Pancreas (tissue), 10 donors: ENCODE data around the gene WDR6. TPM values are rescaled to one million over a fixed set of nuclear protein-coding genes. Genes with fewer than 3 reads are reported as not detected.

Experiments used
- ATAC-seq, 4 donors: fragments of 200-7000 bp; cut with Tn5 transposase; one replicate each; pipeline versions ENCODE4 v1.8.0 to v1.9.1; 2020; ENCODE audit warnings: mild to moderate bottlenecking in 4 of 4, moderate library complexity in 4 of 4
- DNase-seq, 6 donors: peaks; one replicate each; pipeline ENCODE4 v3.0.0-alpha.2; 2020
- FAIRE-seq: peaks from 2 replicates; lab custom pipeline; 2012; peaks lifted over from hg19 to GRCh38; lab: Jason Lieb, UNC
- H3K27ac ChIP-seq, 4 donors: fragments of 200-600 bp; sonication (generic); 1 replicate in 3 of 4; 2 replicates in 1 of 4; pipeline versions ENCODE4 v1.5.0 to v1.8.0; 2020
- H3K27me3 ChIP-seq, 4 donors: fragments of 200-600 bp; one replicate each; pipeline ENCODE4 v1.8.0; 2021
- H3K36me3 ChIP-seq, 3 donors: fragments of 200-600 bp; sonication (generic) in 1 of 3; one replicate each; pipeline versions ENCODE4 v1.5.0 to v1.8.0; 2020 to 2021
- H3K4me1 ChIP-seq, 3 donors: fragments of 200-600 bp; one replicate each; pipeline ENCODE4 v1.8.0; 2021
- H3K4me3 ChIP-seq, 4 donors: fragments of 200-600 bp; sonication (generic) in 2 of 4; one replicate each; pipeline versions ENCODE4 v1.5.0 to v1.8.0; 2020 to 2021
- H3K9me3 ChIP-seq, 4 donors: fragments of 200-600 bp; one replicate each; pipeline ENCODE4 v1.8.0; 2021
- WGBS, 2 donors: extraction: QIAGEN DNeasy Blood & Tissue Kit; methylation state at CpG; one replicate each; pipeline ENCODE4 v1.1.7; 2013; 5-methylcytosine and 5-hydroxymethylcytosine counted together
- intact Hi-C, 3 donors: fragments of 100-400 bp; cut with DNase I; formaldehyde crosslinking; loops; one replicate each; pipeline versions ENCODE4 v1.11.1 to v1.14.2; 2022
- polyA plus RNA-seq, 2 donors: library from polyadenylated mRNA; stranded (reverse); fragments of 200-250 nt; gene quantifications; one replicate each; pipeline ENCODE4 v1.2.3, GENCODE V29; 2013
- total RNA-seq, 6 donors: library from RNA; stranded (reverse); fragmentation: NEBNext Ultra II Directional in 4 of 6; extraction: Animal tissue kit (Norgen Biotek cat#: 25700) in 4 of 6; gene quantifications; one replicate each; pipeline versions ENCODE4 v1.2.1 to v1.2.4, GENCODE V29; 2021 to 2023
- TF ChIP-seq, protein P1 (sequence below), 4 donors: fragments of 200-600 bp; sonication (generic) in 3 of 4; IDR thresholded peaks; one replicate each; pipeline versions ENCODE4 v1.5.0 to v1.8.0; 2021; ENCODE audit warnings: antibody characterized with exemption in 4 of 4
- donor health status: healthy with polysubstance abuse.
- donor health status: DM: no; HTN: no; CAD: no; lungs with moderate emphysema.
- donor health status: DM: no; HTN: no; CAD: no.
- donor health status: control.
- donor health status: control.
- donor health status: Bipolar disorder and iron deficiency.
- donor health status: DM: yes; HTN: yes; CAD: no.
- donor health status: DM: no; HTN: no; CAD: no.
- donor health status: DM: no; HTN: no; CAD: no.
- donor health status: DM: yes; HTN: yes; CAD: no.

Gene WDR6
- total and polyA plus RNA-seq, 8 donors: 57.1 to 374 (median 90.0) TPM

DNA sequence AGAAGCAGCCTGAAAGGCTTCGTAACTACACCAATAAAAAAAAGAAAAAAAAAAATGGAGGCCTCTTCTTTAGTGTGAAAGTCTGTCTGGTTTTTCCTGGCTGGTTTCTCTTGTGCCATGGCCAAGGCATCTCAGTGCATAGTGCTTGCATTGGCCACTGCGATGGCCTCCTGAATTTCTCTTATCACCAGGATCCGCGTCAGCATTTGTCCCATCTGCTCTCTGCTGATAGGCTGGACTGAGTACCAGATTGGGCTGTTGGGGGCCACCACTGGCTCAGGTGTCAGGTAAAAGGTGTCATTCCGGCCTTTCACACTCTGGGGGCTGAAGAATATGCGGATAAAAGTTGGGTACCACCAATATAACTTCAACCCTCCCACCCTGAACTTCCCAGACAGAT lies 23.1 kb downstream of the WDR6 start:
- ATAC-seq (no peak), FAIRE-seq (no peak), DNase-seq (peak in 1 of 6 donors; percentile 7)
- no peaks in the 10 kb centered on the region for H3K9me3 ChIP-seq
- H3K36me3 ChIP-seq: peaks cover 0 to 43% (median 22%) of the 10 kb centered on the region in 3 donors
- H3K27ac ChIP-seq: no peak overlapping the region
- 74 to 85% methylated on average over 6 of the region's 6 CpGs for WGBS, 2 donors
- peaks cover 6 to 15% (median 6%) of the 10 kb centered on the region in 3 donors for H3K4me1 ChIP-seq
- intact Hi-C loops: no loop called here
- TF ChIP-seq, protein P1, sequence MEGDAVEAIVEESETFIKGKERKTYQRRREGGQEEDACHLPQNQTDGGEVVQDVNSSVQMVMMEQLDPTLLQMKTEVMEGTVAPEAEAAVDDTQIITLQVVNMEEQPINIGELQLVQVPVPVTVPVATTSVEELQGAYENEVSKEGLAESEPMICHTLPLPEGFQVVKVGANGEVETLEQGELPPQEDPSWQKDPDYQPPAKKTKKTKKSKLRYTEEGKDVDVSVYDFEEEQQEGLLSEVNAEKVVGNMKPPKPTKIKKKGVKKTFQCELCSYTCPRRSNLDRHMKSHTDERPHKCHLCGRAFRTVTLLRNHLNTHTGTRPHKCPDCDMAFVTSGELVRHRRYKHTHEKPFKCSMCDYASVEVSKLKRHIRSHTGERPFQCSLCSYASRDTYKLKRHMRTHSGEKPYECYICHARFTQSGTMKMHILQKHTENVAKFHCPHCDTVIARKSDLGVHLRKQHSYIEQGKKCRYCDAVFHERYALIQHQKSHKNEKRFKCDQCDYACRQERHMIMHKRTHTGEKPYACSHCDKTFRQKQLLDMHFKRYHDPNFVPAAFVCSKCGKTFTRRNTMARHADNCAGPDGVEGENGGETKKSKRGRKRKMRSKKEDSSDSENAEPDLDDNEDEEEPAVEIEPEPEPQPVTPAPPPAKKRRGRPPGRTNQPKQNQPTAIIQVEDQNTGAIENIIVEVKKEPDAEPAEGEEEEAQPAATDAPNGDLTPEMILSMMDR (IDR thresholded peaks at IDR 0.05): no peak
- no peaks in the 10 kb centered on the region for H3K27me3 ChIP-seq
- no peak overlapping the region for H3K4me3 ChIP-seq

DNA sequence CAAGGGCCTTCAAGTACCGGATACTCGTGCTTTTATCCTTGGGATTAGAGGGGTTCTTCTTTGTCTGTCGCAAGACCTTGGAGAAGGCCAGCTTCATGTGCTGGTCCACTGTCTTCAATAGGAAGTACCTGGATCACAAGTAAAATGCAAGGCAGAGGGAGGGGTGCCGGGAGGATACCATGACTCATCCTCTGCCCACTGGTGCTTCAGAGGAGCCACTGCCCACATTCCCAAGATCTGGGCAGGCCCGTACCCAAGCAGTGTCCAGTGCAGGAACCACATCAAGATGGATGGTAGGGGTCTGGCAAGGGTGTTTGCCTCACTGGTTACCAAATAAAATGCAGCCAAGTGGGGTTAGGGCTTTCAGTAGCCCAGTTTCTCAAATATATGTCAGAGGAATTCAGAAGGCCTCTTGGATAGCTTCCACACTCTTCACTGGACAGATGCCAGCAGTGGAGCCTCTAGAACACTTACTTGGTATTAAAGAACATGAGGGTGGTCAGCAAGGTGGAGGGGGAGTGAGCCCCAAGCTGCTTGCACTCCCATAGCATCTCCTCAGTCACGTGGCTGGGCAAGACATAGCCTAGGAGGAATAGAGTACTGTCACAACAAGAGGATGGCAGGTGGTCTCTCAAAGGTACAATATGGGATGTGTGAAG lies 25.6 kb downstream of the WDR6 start:
- peaks cover 0 to 28% (median 11%) of the 10 kb centered on the region in 3 donors for H3K36me3 ChIP-seq
- H3K9me3 ChIP-seq: no peaks in the 10 kb centered on the region
- ATAC-seq: no peak
- H3K4me3 ChIP-seq: no peak overlapping the region
- intact Hi-C loops: no loop called here
- FAIRE-seq: no peak
- no peak overlapping the region for H3K27ac ChIP-seq
- H3K4me1 ChIP-seq: peaks cover 6 to 11% (median 6%) of the 10 kb centered on the region in 3 donors
- TF ChIP-seq, protein P1 (IDR thresholded peaks at IDR 0.05): no peak
- WGBS, 2 donors: 86 to 92% methylated on average over 6 of the region's 6 CpGs
- DNase-seq: no peak
- no peaks in the 10 kb centered on the region for H3K27me3 ChIP-seq

DNA sequence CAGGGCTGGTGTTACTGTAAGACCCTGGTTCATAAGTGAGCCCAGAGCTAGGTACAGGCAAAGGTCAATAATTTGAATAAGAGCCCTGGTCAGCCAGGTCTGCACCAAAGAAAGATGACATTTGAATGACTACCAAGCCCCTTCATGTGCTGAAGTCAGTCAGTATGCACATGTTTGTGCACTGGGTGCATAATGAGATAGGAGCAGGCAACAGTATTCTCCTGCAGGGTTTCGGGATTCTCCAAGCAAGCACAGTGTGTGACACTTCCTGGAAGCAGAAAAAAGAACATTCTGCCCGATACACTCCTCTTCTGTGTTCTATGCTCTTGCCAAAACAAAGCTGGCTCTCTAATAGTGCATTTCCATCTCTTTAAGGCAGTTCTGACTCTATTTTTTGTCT lies 27.5 kb downstream of the WDR6 start:
- intact Hi-C loops: no loop called here
- no peaks in the 10 kb centered on the region for H3K4me1 ChIP-seq
- H3K27ac ChIP-seq: no peak overlapping the region
- FAIRE-seq (no peak), ATAC-seq (no peak), DNase-seq (no peak)
- no peaks in the 10 kb centered on the region for H3K9me3 ChIP-seq
- H3K4me3 ChIP-seq: no peak overlapping the region
- TF ChIP-seq, protein P1 (IDR thresholded peaks at IDR 0.05): no peak
- H3K27me3 ChIP-seq: no peaks in the 10 kb centered on the region
- 90 to 95% methylated on average over 2 of the region's 2 CpGs for WGBS, 2 donors
- peaks cover 0 to 28% (median 11%) of the 10 kb centered on the region in 3 donors for H3K36me3 ChIP-seq

DNA sequence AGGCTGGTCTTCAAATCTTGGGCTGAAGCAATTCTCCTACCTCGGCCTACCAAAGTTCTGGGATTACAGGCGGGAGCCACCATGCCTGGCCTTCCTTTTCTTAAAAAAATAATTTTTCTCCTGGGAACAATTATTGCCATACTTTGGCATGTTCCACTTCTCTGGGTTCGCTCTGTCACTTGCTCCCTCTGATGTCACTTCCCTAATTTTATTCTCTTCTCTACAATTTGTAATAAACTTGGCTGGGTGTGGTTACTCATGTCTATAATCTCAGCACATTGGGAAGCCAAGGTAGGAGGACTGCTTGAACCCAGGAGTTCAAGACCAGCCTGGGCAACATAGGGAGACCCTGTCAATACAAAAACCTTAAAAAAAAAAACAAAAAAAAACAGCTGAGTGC lies 28.1 kb downstream of the WDR6 start:
- H3K4me3 ChIP-seq: no peak overlapping the region
- 88 to 92% methylated on average over 3 of the region's 3 CpGs for WGBS, 2 donors
- H3K27ac ChIP-seq: no peak overlapping the region
- FAIRE-seq (no peak), ATAC-seq (no peak), DNase-seq (no peak)
- intact Hi-C loops: no loop called here
- H3K27me3 ChIP-seq: no peaks in the 10 kb centered on the region
- TF ChIP-seq, protein P1 (IDR thresholded peaks at IDR 0.05): no peak
- H3K36me3 ChIP-seq: peaks cover 0 to 28% (median 11%) of the 10 kb centered on the region in 3 donors
- no peaks in the 10 kb centered on the region for H3K4me1 ChIP-seq
- H3K9me3 ChIP-seq: no peaks in the 10 kb centered on the region

DNA sequence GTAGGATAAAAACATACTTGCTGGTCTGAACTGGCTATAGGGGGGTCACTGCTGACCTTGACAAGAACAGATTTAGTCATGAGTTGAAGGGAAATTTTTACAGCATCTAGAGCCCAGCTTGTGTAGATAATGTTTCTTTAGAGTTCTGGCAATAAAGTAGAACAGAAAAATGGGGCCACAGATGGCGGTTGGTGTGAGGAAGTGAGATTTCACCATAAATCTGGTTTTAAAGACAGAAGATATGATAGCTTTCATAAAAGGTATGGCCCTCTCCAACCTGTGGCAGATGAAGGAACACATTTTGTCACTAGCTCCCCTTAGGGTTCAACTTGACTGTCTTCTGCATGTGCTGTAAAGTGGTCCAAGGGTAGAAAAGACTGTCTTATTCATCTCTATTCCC lies 46.4 kb downstream of the WDR6 start:
- Histone ChIP-seq H3K36me3 (peaks cover 0 to 30% (median 13%) of the 10 kb centered on the region in 3 donors), H3K27ac (no peak overlapping the region), H3K4me1 (no peaks in the 10 kb centered on the region), H3K9me3 (no peaks in the 10 kb centered on the region), H3K27me3 (no peaks in the 10 kb centered on the region), H3K4me3 (no peak overlapping the region)
- TF ChIP-seq, protein P1 (IDR thresholded peaks at IDR 0.05): no peak
- ATAC-seq (no peak), FAIRE-seq (no peak), DNase-seq (no peak)
- 85 to 94% methylated on average over 1 of the region's 1 CpG for WGBS, 2 donors
- intact Hi-C loops: no loop called here
